ENCODE measurements around the gene CDH10. TPM values are rescaled to one million over a fixed set of nuclear protein-coding genes. Genes with fewer than 3 reads are reported as not detected.

Gene CDH10
- total and polyA plus RNA-seq, 2 of the 13 experiments (the other 11 are each of a cell fraction or from before 2014, with no cell fraction given), result 0.01 to 0.04 TPM

- H3K79me2 ChIP-seq (ENCODE audit: insufficient read depth, low read length), result no peaks in the 10 kb centered on the region
- H2AFZ ChIP-seq (ENCODE audit: low read length), result no peak overlapping the region
- no peaks in the 10 kb centered on the region for H3K4me1 ChIP-seq (ENCODE audit: insufficient read depth, low read length)
- no peak overlapping the region for H3K9ac ChIP-seq (ENCODE audit: insufficient read depth, low read depth, low read length)
- intact Hi-C loops (cut with micrococcal nuclease; ENCODE audit: unreplicated experiment) (no loop called here), in situ Hi-C loops (cut with HindIII; ENCODE audit: extremely low pct_ligation_motif_present, low pct_unique_long_range_greater_than_20kb) (no loop called here)
- 20% methylated on average over 5 of the region's 5 CpGs for WGBS (ENCODE audit: low lambda C conversion rate)
- FAIRE-seq, result no peak
- DNase-seq (ENCODE audit: low spot score), result no peak
- BruUV-seq (replicated peaks), result no TSS peak
- no peak overlapping the region for H3K27ac ChIP-seq (ENCODE audit: extremely low read length, insufficient read depth, low read length)
- no peak overlapping the region for H3K4me2 ChIP-seq (ENCODE audit: low read depth, low read length)
- ATAC-seq, result no peak
- ChIA-PET CTCF (ENCODE audit: low intra/inter-chr PET ratio, low total read pairs) (no interaction called here), POLR2A (no interaction called here)
- H3K4me3 ChIP-seq (replicated peaks in 1 of 3; ENCODE audit: insufficient read depth in 1 of 3, low read depth in 2 of 3, low read length in 3 of 3), result no peak overlapping the region
- no peaks in the 10 kb centered on the region for H3K9me3 ChIP-seq (ENCODE audit: low read length)
- TF ChIP-seq ZNF549 (CRISPR knock-in tag; IDR thresholded peaks at IDR 0.05), result no peak
- no peak for TF ChIP-seq NFE2L2 (IDR thresholded peaks at IDR 0.05; ENCODE audit: low read length)
- TF ChIP-seq GRHL1 (CRISPR knock-in tag; conservative IDR thresholded peaks at IDR 0.05), result no peak
- no peak for TF ChIP-seq IRF1 (CRISPR knock-in tag; IDR thresholded peaks at IDR 0.05; ENCODE audit: low read depth)
- TF ChIP-seq AGO1 (IDR thresholded peaks at IDR 0.05; ENCODE audit: low read depth, low read length, poor library complexity, severe bottlenecking), result no peak
- TF ChIP-seq, protein P1, sequence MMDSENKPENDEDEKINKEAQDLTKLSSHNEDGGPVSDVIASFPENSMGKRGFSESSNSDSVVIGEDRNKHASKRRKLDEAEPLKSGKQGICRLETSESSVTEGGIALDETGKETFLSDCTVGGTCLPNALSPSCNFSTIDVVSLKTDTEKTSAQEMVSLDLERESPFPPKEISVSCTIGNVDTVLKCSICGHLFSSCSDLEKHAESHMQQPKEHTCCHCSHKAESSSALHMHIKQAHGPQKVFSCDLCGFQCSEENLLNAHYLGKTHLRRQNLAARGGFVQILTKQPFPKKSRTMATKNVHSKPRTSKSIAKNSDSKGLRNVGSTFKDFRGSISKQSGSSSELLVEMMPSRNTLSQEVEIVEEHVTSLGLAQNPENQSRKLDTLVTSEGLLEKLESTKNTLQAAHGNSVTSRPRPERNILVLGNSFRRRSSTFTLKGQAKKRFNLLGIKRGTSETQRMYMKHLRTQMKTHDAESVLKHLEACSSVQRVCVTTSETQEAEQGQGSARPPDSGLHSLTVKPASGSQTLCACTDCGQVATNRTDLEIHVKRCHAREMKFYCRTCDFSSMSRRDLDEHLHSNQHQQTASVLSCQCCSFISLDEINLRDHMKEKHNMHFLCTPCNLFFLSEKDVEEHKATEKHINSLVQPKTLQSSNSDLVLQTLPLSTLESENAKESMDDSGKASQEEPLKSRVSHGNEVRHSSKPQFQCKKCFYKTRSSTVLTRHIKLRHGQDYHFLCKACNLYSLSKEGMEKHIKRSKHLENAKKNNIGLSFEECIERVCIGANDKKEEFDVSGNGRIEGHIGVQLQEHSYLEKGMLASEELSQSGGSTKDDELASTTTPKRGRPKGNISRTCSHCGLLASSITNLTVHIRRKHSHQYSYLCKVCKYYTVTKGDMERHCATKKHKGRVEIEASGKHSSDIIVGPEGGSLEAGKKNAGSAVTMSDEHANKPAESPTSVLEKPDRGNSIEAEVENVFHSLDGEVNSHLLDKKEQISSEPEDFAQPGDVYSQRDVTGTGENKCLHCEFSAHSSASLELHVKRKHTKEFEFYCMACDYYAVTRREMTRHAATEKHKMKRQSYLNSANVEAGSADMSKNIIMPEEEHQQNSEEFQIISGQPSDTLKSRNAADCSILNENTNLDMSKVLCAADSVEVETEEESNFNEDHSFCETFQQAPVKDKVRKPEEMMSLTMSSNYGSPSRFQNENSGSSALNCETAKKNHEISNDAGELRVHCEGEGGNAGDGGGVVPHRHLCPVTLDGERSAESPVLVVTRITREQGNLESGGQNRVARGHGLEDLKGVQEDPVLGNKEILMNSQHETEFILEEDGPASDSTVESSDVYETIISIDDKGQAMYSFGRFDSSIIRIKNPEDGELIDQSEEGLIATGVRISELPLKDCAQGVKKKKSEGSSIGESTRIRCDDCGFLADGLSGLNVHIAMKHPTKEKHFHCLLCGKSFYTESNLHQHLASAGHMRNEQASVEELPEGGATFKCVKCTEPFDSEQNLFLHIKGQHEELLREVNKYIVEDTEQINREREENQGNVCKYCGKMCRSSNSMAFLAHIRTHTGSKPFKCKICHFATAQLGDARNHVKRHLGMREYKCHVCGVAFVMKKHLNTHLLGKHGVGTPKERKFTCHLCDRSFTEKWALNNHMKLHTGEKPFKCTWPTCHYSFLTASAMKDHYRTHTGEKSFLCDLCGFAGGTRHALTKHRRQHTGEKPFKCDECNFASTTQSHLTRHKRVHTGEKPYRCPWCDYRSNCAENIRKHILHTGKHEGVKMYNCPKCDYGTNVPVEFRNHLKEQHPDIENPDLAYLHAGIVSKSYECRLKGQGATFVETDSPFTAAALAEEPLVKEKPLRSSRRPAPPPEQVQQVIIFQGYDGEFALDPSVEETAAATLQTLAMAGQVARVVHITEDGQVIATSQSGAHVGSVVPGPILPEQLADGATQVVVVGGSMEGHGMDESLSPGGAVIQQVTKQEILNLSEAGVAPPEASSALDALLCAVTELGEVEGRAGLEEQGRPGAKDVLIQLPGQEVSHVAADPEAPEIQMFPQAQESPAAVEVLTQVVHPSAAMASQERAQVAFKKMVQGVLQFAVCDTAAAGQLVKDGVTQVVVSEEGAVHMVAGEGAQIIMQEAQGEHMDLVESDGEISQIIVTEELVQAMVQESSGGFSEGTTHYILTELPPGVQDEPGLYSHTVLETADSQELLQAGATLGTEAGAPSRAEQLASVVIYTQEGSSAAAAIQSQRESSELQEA (CRISPR knock-in tag; IDR thresholded peaks at IDR 0.05; ENCODE audit: not compliant biosample characterization), result no peak
- TF ChIP-seq FOXJ3 (CRISPR knock-in tag; IDR thresholded peaks at IDR 0.05; ENCODE audit: borderline replicate concordance), result no peak
- no peaks in the 10 kb centered on the region for H4K20me1 ChIP-seq (ENCODE audit: insufficient read depth, low read length)
- H3K27me3 ChIP-seq (ENCODE audit: control insufficient read depth in 1 of 2, insufficient read depth in 2 of 2, low read length in 2 of 2), result no peaks in the 10 kb centered on the region
- no peaks in the 10 kb centered on the region for H3K36me3 ChIP-seq (replicated peaks in 1 of 2; ENCODE audit: control insufficient read depth in 1 of 2, insufficient read depth in 2 of 2, low read length in 2 of 2)
These were observed 147.1 kb downstream of the CDH10 start for GRCh38 chr5:24497591-24498157.

All from HepG2 (cell line).